ENCODE measurements around the gene PCDHGA3. TPM values are rescaled to one million over a fixed set of nuclear protein-coding genes. Genes with fewer than 3 reads are reported as not detected.
A peak's percentile ranks its signal among the peaks of the same experiment; 100 is the strongest.

The PCDHGA3 gene
- total RNA-seq, 1 donor from 2014 or later: under 0.01 TPM

DNA sequence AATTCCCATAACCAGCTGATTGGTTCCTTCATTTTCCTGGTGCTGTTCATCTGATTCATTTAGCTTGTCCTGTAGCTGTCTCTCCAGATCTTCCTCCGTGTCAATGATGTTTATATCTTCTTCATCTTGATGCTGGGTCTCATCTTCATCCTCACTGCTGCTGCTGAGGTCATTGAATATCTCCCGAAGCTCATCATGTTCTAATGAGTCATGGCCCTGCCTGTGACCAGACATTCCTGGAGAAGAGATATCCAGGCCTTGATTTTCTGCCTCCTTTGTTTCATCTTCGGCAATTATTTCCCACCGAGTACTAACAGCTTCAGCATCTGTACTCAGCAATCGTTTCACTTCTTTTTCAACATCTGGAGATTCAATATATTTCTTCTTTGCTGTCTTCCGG lies 24.4 kb upstream of the PCDHGA3 start:
- DNase-seq (ENCODE audit: low read depth): no peak

DNA sequence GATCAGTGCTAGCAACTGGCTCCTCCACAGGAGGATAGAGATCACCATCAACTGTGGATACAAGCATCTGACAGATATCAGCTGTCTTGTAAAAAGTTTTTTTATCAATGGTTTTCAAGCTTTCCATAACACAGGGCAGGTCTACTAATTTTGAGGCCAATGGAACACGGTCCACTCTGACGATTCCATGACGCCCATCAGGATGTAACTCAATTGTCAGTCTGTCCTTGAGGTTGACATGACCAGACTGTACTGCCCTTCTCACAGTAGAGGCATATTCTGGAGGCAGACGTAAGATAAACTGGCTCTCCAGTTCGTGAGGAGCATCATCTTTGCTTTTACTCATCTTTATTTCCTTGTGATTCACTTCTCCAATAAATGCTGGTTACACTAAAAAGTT lies 23.9 kb upstream of the PCDHGA3 start:
- FAIRE-seq (no peak), DNase-seq (ENCODE audit: low read depth) (no peak)
- peaks cover 2% of the 10 kb centered on the region for H3K36me3 ChIP-seq (ENCODE audit: control insufficient read depth, insufficient read depth, low read length)
- peak overlapping the region; percentile 81 for H3K4me3 ChIP-seq (ENCODE audit: low read depth, low read length)
- H3K27me3 ChIP-seq (ENCODE audit: control insufficient read depth, insufficient read depth, low read length): no peaks in the 10 kb centered on the region
- TF ChIP-seq CTCF (IDR thresholded peaks at IDR 0.05; ENCODE audit: insufficient read depth, low read length, severe bottlenecking): no peak

More for the DNA sequence above, 24.4 kb upstream of the PCDHGA3 start:
- no peak overlapping the region for H3K4me3 ChIP-seq (ENCODE audit: low read depth, low read length)
- no peaks in the 10 kb centered on the region for H3K27me3 ChIP-seq (ENCODE audit: control insufficient read depth, insufficient read depth, low read length)
- H3K36me3 ChIP-seq (ENCODE audit: control insufficient read depth, insufficient read depth, low read length): peaks cover 2% of the 10 kb centered on the region
- FAIRE-seq: no peak
- no peak for TF ChIP-seq CTCF (IDR thresholded peaks at IDR 0.05; ENCODE audit: insufficient read depth, low read length, severe bottlenecking)

- H3K27me3 ChIP-seq (ENCODE audit: control insufficient read depth, insufficient read depth, low read length): no peaks in the 10 kb centered on the region
- peak; percentile 83 for TF ChIP-seq CTCF (IDR thresholded peaks at IDR 0.05; ENCODE audit: insufficient read depth, low read length, severe bottlenecking)
- H3K36me3 ChIP-seq (ENCODE audit: control insufficient read depth, insufficient read depth, low read length): peaks cover 2% of the 10 kb centered on the region
- H3K4me3 ChIP-seq (ENCODE audit: low read depth, low read length): peak within 1 kb of the TSS; percentile 81
- DNase-seq (ENCODE audit: low read depth): peak; percentile 88
- FAIRE-seq: no peak
Measured at GRCh38 chr5:141320225-141321169, 23.1 kb upstream of the PCDHGA3 start, which contains the start of gene TAF7. Gene TAF7 (minus strand): TSS chr5:141320784. CDS start chr5:141320044, 740 bp downstream.

DNA sequence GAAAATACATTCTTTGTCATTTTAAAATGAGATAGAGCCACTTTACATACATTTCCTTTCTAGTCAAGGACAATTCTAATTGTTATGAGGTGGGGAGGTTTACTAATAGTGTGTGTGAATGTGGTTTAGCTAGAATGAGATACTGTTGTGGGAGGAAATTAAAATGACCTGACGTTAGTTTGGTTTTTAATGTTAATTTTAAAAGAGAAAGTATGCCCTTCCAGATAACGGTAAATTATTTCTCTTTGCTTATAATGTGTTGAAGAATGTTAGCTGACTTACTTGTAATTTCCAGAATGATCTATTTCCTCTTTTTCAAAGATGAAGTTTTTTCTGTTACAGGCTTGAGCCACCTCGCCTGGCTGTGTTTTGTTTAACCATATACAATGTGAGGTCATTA lies 21.4 kb upstream of the PCDHGA3 start:
- Histone ChIP-seq H3K4me3 (ENCODE audit: low read depth, low read length) (no peak overlapping the region), H3K27me3 (ENCODE audit: control insufficient read depth, insufficient read depth, low read length) (no peaks in the 10 kb centered on the region), H3K36me3 (ENCODE audit: control insufficient read depth, insufficient read depth, low read length) (peaks cover 2% of the 10 kb centered on the region)
- FAIRE-seq: no peak
- no peak for DNase-seq (ENCODE audit: low read depth)
- TF ChIP-seq CTCF (IDR thresholded peaks at IDR 0.05; ENCODE audit: insufficient read depth, low read length, severe bottlenecking): no peak

- peak; percentile 53 for DNase-seq (ENCODE audit: low read depth)
- no peak for FAIRE-seq
Measured at GRCh38 chr5:141326088-141326854, 17.4 kb upstream of the PCDHGA3 start.

More at GRCh38 chr5:141326088-141326854, 17.4 kb upstream of the PCDHGA3 start:
- peak; percentile 46 for TF ChIP-seq CTCF (IDR thresholded peaks at IDR 0.05; ENCODE audit: insufficient read depth, low read length, severe bottlenecking)
- peak overlapping the region; percentile 27 for H3K4me3 ChIP-seq (ENCODE audit: low read depth, low read length)
- H3K36me3 ChIP-seq (ENCODE audit: control insufficient read depth, insufficient read depth, low read length): no peaks in the 10 kb centered on the region
- H3K27me3 ChIP-seq (ENCODE audit: control insufficient read depth, insufficient read depth, low read length): no peaks in the 10 kb centered on the region

Measured in bronchial epithelial cell (primary cell).